GM19397 (cell line): Measurements from ENCODE around the gene GPR183.
A peak's percentile ranks its signal among the peaks of the same experiment; 100 is the strongest.

Experiments
- ATAC-seq: cut with Tn5 transposase; IDR thresholded peaks from one replicate; pipeline ENCODE4 v1.9.1; 2021; ENCODE audit warnings: mild to moderate bottlenecking, moderate library complexity; ENCODE audit not compliant: unreplicated experiment

Gene GPR183

DNA sequence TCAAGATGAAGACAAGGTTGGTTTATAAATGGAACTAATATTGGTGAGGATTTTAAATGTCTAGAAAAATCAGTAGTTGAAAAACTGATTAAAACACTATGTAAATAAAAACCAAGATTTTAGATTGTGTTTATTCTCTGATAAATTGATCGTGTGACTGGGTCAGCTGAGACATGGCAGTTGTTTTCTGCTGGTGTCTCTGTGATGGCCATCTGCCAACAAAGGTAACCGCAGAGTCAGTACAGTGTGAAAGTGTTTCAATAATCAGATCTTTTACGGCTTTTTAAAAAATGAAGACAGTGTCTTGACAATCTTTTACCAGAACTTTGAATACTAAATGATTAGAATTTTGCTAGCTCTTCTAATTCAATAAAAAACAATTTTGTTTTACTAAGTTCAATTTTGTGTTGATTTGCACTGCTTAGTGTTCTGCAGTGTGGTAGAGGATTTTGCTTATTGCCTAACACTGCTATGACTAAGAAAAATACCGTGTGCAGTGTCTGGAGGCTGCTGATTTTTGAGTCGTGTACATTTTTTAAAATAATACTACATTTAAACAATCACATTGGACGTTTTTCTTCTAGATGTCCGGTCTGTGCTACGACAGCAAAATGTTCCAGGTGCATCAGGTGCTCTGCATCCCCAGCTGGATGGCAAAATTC lies 32.7 kb upstream of the GPR183 start:
- ATAC-seq = no peak

DNA sequence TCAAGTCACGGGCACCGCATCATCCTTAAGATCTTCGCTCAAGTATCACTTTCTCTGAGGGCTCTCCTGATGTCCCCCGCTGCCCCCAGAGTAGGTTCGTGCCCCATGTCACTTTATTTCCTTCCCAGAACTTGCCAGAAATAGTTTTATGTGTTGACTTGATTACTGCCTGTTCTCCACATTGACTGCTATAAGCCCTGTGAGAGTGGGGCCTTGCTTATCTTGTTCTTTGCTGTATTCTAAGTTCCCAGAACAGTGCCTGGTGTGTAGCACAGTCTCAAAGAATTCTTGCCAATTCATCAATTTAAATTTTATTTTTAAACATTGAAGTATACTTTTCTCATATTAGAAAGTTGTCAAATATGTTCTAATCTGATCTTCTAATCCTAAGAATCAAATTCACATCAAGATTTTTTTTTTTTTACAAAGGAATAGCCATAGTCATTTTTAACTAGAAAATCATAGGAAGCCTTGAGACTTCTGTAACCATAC lies 32.1 kb upstream of the GPR183 start:
- ATAC-seq = no peak

DNA sequence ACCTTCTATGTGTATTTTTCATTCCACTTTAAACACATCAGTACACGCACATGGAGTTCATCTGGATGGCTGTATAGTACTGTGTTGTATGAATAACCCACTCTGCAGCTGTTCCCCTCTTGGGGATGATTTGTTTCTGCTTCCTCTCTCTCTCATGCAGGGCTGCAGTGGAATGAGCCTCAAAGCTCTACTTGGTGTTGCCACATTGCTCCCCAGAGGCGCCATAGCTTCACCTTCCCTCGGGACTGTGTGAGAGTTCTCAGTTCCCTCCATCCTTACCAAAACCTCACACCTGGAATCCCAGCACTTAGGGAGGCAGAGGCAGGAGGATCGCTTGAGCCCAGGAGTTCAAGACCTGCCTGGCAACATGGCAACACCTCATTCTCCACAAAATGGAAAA lies 28.4 kb upstream of the GPR183 start:
- ATAC-seq = peak; percentile 70

DNA sequence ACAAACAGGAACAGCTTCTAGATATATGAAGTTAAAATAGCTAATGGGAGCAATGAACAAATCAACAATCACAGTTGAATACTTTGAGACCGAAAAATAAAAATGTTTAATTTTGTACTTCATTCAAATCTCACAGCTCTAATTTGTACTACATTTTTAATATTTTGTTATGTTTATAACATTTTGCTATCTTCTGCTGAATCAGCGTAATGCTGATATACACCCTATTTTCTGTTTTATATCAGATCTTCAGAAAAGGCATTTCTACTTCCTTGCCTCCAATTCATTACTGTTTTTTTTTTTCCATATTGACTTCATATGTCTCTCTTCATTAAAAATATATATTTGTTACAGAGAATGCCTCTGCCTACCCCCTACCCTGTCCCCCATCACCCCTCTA lies 27.9 kb upstream of the GPR183 start:
- ATAC-seq = no peak

DNA sequence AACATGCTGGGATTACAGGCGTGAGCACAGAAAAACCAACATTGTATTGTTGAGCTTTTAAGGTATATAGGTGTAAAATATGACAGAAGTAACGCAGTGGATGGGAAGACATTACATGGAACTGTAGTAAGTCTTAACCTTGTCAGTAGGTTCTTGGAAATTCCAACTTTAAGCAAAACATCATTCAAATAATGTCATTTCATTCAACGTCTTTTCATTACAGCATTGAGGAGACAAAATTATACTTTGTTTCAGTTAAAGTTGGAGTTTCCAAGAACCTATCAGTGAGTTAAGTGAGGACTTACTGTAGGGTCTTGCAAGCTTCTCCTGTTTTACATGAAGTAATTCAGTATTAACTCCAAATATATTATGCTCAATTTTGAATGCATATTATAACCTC lies 27.0 kb upstream of the GPR183 start:
- no peak for ATAC-seq

DNA sequence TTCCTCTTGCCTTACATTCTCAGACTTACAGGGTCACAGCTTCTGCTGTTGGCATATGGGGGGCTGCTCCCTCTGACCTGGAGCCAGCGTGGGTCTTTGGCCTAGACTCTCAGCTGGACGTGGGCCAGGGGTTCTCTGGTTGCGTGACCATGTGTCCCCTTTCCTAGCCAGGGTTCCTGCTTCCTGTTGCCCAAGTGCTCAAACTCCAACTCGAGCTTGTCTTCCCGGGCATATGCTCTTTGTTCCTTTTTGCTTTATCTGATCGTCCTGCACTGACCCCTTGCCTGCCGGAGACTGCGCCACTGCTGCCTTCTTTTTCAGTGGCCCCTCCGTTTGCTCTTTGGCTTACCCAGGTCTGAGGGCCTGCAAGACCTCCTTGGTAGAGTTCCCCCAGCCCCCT lies 25.3 kb upstream of the GPR183 start:
- ATAC-seq = peak; percentile 7

DNA sequence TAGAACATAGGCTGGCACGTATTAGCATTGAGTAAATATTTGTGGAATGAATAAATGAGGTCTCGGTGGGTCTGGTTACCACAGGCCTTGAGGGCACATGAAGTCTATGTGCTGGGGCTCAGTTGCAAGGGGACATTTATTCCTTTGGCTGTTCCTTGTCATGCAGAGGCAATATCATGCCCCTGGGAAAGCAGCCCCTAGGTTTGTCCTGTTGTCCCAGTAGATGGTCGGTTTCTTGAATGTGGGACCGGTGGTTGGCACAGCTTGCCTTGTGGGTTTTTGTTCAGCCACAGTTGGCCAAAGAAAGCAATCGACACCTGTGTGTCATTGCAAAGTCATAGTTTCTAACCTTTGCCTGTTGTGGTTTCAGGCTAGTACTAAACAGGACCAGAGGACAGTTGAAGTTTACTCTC lies 24.7 kb upstream of the GPR183 start:
- ATAC-seq = peak; percentile 68

DNA sequence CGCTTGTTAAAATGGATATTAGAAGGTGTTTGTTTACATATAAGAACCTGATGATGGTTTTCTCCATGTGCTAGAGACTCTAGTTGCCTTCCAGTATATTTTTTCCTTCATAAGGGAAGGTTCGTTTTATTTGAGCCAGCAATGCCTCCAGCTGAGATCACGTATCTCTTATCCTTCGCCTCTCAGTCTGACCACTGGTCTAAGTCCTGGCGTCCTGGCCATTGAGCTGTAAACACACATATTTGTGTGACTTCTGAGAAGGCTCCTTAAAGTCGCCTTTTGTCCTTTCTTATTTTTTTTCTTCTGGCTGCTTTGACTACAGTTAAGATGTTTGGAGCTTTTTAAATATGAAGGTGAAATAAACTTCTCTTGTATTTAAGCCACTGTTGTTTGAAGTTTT lies 23.7 kb upstream of the GPR183 start:
- ATAC-seq = no peak

DNA sequence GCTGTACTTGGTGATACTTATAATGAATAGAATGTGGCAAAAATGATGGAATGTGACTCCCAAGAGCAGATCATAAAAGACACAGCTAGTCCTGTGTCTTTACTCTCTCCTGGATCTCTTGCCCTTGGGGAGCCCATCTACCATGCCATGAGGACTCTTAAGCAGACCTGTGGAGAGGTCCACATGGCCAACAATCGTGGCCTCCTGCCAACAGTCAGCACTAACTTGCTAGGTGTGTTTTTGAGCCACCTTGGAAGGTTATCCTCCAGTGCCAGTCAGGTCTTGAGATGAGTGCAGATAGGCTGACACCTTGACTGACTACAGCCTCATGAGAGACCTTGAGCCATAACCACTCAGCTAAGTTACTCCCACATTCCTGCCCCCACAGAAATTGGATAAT lies 22.3 kb upstream of the GPR183 start:
- ATAC-seq = no peak

DNA sequence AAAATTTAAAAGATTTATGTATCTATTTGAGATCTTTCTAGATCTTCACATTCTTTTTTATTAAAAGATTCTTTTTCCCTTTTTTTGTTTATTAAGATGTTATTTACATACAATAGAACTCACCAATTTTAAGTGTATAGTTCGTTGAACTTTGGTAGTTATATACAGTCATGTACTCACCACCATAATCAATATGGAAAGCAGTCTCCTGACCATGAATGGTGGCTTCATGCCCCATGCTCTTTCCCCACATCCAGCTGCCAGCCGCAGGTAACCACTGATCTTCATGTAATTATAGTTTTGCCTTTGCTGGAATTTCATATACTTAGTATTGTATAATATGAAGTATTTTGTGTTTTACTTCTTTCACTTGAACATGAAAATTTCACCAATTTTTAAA lies 20.6 kb upstream of the GPR183 start:
- no peak for ATAC-seq

DNA sequence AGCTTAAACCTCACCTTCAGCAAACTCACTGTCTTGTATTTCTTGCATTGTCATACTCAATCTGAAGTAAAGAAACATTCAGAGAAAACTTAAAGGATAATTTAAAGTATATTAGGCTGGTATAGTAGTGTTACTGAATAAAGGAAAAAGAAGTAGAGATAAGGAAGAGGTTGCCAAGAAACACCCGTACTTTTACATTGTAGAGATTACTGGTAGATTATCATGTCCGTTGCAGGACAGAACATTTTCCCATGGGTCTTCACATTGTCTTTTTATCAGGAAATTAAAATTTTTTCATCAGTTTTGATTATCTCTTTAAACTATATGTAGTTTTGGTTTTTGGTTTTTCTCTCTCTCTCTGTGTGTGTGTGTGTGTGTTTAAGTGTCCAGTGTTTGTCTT lies 19.9 kb upstream of the GPR183 start:
- ATAC-seq = no peak

DNA sequence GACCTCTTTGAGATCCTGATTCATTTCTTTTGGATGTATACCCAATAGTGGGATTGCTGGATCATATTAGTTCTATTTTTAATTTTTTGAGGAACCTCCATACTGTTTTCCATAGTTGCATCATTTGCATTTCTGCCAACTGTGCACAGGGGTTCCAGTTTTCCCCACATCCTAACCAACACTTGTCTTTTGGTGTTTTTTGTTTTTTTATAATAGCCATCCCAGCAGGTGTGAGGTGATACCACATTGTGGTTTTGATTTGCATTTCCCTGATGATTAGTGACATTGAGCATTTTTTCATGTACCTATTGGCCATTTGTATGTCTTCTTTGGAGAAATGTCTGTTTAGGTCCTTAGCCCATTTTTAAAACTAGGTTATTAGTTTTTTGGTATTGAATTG lies 18.8 kb upstream of the GPR183 start:
- ATAC-seq = no peak

DNA sequence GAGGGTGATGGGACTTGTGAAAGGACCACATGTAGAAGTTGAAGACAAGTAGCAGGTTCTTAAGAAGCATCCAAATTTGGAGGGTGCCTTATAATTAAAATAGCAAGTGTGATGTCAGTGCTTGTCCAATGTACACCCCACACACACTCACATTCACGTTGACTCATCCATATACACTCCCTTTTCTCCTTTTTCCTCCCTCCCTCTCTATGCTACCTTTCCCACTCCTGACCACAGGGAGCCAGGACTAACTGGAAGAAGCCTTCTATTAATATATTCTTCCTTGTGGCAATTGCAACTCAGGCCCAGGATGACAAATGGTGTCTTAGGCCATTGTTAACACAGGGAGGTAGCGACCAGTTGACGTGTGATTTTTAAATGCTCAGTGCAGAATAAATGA lies 16.3 kb upstream of the GPR183 start:
- no peak for ATAC-seq

DNA sequence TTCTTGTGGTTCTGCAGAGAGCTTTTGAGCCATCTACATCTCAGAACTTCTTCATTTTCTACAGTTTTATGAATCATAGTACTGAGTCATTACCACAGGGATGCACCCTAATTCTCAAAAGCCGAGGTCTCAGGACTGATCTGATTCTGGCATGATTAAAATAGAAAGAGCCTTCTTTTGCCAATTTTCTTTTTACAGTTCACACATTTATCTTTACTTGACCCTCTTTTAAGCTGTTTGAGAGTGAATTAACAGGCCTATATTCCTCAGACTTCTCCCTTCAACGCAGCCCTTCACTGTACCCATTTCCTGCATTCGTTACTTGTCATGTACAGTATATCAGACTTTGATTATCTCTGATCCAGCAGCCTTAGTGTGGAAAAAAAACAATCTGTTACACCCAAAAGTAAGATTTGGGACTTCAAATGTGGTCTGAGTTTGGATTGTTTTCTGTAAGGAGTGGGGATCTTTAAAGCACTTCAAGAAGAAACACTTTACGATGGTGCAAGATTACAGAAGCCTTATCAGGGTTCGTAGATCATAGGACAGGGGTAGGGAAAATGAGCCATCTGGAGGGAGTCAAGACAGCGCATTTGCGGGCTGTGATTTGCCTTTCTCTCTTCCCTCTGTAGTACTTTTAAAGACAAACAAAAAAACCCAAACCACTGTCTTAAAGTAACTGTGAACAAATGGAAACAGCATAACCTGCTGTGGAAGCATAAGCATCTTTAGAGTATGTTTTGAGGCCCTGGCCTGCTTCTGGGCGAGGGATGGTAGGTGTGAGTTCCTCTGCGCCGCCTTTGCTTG lies 15.3 kb upstream of the GPR183 start:
- ATAC-seq = peak; percentile 72

DNA sequence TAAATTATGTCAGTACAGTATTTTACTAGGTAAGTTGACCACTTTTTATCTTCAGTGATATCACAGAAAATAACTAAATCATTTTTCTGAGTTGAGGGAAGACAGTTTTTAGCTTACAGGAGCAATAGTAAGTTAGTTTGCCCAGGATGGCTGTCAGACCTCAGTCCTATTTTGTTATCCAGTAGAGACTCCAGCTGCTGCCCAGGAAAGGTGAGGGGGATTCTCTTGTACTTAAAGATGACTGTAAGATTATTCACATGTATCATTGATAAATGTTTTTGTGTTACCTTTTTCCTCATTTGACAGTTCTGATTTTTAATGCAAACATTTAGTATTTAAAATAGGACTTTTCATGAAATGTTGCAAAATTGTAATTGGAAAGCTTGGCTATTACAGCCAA lies 14.5 kb upstream of the GPR183 start:
- ATAC-seq = no peak

DNA sequence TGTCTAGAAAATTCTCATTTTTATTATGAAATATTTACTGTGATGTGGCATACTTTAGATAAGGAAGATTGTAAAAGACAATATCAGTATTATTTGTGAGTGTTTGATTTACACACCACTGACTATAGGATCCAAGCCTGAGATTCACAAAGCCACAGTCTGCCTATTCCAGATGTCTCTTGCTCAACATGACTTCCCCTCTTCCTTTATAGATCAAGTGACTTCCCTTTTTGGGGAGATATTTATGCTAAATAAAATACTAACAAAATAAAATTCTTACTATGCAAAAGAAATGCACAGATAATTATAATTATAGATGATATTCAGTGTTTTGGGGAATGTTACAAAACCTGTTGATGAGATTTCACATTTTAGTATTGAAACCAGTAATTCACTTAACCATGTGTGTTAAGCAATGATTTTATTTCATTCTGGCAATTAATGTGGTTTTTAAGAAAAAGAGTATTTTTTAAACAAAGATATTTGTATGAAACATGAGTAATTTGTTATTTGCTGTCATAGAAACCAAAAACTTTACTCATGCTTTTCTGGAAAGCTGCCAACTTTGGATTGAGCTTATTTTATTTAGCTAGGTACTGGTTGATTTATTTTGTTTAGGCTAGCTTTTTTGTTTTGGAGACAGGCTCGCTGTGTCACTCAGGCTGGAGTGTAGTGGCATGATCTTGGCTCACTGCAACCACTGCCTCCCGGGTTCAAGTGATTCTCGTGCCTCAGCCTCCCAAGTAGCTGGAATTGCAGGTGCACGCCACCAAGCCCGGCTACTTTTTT lies 13.7 kb upstream of the GPR183 start:
- no peak for ATAC-seq

DNA sequence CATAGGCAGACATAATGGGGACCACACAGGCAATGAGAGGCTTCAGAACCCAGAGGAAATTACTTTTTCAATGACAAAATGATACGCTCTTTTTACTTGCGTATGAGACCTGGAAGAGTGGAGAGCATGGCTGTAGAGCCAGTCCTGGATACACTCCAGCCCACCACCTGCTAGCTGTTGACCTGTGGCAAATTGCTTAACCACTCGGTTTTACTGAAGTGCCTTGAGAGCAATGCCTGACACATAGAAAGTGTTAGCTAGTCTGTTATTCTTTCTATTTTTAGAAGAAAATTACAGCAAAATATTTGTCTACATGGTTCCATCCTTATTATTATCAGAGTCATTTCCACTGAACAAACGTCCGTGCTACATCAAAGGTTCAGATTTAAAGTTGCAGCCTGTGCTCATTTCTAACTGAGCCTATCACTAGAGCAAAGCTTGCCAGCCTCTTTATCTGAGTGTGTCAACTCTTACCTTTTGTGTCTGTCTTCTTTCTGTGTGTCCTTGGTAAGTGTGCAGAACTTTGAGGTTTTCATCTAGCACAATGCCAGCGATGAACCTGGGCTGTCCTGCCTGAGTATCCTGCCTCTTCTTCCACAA lies 9.6 kb upstream of the GPR183 start:
- ATAC-seq = no peak

DNA sequence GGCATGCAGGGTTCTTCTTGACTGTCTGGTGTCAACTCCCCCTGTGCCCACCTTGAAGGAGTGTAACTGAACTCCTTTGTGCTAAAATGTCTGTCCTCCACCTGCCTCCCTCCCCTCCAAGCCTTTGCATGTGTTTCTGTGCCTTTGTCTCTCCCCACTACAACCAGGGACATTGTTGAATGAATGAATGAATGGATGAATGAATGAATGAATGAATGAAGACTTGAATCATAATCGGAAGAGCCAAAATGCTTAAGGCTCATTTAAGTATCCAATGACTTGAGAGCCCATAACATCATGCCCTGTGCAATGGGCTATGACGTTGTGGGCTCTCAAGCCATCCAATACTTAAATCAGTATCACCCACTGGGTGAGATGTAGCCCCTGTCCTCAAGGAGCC lies 9.0 kb upstream of the GPR183 start:
- ATAC-seq = no peak

DNA sequence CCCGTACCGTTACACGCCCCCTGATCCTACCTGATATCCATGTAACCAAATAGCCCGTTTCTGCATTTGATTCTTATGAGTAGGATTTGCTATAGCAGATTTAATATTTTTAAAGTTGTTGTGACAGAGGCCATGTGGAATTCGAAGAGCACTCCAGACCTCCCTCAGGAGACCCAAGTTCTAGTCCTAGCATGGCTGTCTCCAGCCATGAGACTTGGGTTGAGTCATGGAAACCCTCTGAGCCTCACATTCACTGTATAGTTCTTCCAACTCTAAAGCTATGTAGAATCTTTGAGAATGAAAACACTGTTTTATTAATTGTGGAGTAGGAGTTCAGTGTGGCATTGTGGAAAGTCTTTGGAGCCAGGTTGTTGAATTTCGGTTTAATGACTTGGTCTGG lies 8.0 kb upstream of the GPR183 start:
- no peak for ATAC-seq

DNA sequence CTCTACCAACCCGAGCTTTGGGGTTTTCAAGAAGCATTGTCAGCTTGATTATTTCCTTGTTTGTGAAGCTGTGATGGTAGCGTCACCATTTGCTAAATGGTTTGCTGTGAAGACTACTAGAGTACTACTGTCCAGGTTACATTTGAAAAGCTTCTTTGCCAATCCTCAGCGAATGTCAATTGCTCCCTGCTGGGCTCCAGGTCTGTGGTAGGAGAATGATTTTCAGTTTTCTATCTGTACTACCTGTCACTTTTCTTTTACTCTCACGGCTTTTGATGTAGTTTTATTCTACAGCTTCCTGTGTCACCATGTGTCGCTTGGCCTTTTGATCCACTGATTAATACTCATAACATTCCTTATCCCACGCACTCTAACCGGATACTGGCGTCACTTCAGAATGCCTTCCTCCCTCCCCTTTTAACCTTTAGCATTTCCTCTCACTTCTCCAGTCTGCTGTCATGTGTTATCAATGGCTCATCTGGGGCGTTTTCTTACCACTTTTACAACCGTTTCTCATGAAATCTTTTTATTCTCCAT lies 7.5 kb upstream of the GPR183 start:
- ATAC-seq = no peak

DNA sequence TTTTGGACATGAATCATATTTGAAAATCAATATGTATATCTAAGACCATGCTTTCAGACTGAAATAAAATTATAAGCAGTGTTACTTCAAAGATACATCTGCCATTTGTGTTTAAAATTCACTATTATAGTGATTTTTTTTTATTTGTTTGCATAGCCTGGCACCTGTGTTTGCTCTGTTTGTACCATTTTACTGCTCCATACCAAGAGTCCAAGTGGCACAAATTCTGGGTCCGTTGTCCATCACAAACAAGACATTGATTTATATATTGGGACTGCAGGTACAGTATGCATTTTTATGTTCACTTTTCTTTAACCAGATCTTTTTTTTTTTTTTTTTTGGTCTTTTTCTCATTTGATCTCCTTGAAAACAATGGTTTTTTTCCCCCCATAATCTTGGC lies 6.7 kb upstream of the GPR183 start:
- no peak for ATAC-seq
